ENCODE results near the gene UBR1.

UBR1 gene

GRCh38 chr15:43107751-43108150 lies 1.9 kb upstream of the UBR1 start:
- DNase-seq (ENCODE audit: low read depth in 2 of 2) = no peak

GRCh38 chr15:43106486-43106829 lies 620 bp upstream of the UBR1 start:
- no peak for DNase-seq (ENCODE audit: low read depth in 2 of 2)

GRCh38 chr15:43105077-43105736 lies 631 bp downstream of the UBR1 start:
- no peak for DNase-seq (ENCODE audit: low read depth in 2 of 2)

- no peak for DNase-seq (ENCODE audit: low read depth in 2 of 2)
Measured at GRCh38 chr15:43104426-43104825, 1.4 kb downstream of the UBR1 start.

- no peak for DNase-seq (ENCODE audit: low read depth in 2 of 2)
Measured at GRCh38 chr15:43103907-43104306, 1.9 kb downstream of the UBR1 start.

GRCh38 chr15:43102187-43102586 lies 3.7 kb downstream of the UBR1 start:
- DNase-seq (ENCODE audit: low read depth in 2 of 2) = no peak

GRCh38 chr15:43100971-43101370 lies 4.9 kb downstream of the UBR1 start:
- no peak for DNase-seq (ENCODE audit: low read depth in 2 of 2)

GRCh38 chr15:43099105-43099845 lies 6.6 kb downstream of the UBR1 start:
- DNase-seq (ENCODE audit: low read depth in 2 of 2) = no peak

GRCh38 chr15:43096411-43096810 lies 9.4 kb downstream of the UBR1 start:
- DNase-seq (ENCODE audit: low read depth in 2 of 2) = no peak

- DNase-seq (ENCODE audit: low read depth in 2 of 2) = no peak
Measured at GRCh38 chr15:43095708-43096347, 10.0 kb downstream of the UBR1 start.

GRCh38 chr15:43095243-43095642 lies 10.6 kb downstream of the UBR1 start:
- DNase-seq (ENCODE audit: low read depth in 2 of 2) = no peak

GRCh38 chr15:43094416-43095030 lies 11.3 kb downstream of the UBR1 start:
- no peak for DNase-seq (ENCODE audit: low read depth in 2 of 2)

GRCh38 chr15:43093026-43093425 lies 12.8 kb downstream of the UBR1 start:
- no peak for DNase-seq (ENCODE audit: low read depth in 2 of 2)

GRCh38 chr15:43091859-43092258 lies 14.0 kb downstream of the UBR1 start:
- DNase-seq (ENCODE audit: low read depth in 2 of 2) = no peak

GRCh38 chr15:43086551-43086950 lies 19.3 kb downstream of the UBR1 start:
- DNase-seq (ENCODE audit: low read depth in 2 of 2) = no peak

GRCh38 chr15:43085921-43086320 lies 19.9 kb downstream of the UBR1 start:
- DNase-seq (ENCODE audit: low read depth in 2 of 2) = no peak

- DNase-seq (ENCODE audit: low read depth in 2 of 2) = no peak
Measured at GRCh38 chr15:43082509-43082908, 23.3 kb downstream of the UBR1 start.

- no peak for DNase-seq (ENCODE audit: low read depth in 2 of 2)
Measured at GRCh38 chr15:43081283-43081682, 24.6 kb downstream of the UBR1 start.

GRCh38 chr15:43071451-43071850 lies 34.4 kb downstream of the UBR1 start:
- no peak for DNase-seq (ENCODE audit: low read depth in 2 of 2)

- no peak for DNase-seq (ENCODE audit: low read depth in 2 of 2)
Measured at GRCh38 chr15:43070893-43071292, 34.9 kb downstream of the UBR1 start.

GRCh38 chr15:43070249-43070648 lies 35.6 kb downstream of the UBR1 start:
- DNase-seq (ENCODE audit: low read depth in 2 of 2) = no peak

- no peak for DNase-seq (ENCODE audit: low read depth in 2 of 2)
Measured at GRCh38 chr15:43067717-43068461, 37.9 kb downstream of the UBR1 start.

Data from activated CD4-positive, alpha-beta T cell treated with anti-CD3 and anti-CD28 coated beads for 24 hours (primary cell).